Raji (cell line): ENCODE results near the gene SRP68.

ENCODE experiments used
- POLR2A ChIP-seq: IDR thresholded peaks from 2 replicates; pipeline ENCODE4 v1.6.1; 2011; ENCODE audit warnings: low read depth, low read length, control low read depth; ENCODE audit not compliant: insufficient read depth

Gene SRP68

GRCh38 chr17:76094046-76094445 lies 21.7 kb upstream of the SRP68 start:
- TF ChIP-seq POLR2A: no peak

GRCh38 chr17:76092526-76093413 lies 20.5 kb upstream of the SRP68 start:
- TF ChIP-seq POLR2A: no peak

DNA sequence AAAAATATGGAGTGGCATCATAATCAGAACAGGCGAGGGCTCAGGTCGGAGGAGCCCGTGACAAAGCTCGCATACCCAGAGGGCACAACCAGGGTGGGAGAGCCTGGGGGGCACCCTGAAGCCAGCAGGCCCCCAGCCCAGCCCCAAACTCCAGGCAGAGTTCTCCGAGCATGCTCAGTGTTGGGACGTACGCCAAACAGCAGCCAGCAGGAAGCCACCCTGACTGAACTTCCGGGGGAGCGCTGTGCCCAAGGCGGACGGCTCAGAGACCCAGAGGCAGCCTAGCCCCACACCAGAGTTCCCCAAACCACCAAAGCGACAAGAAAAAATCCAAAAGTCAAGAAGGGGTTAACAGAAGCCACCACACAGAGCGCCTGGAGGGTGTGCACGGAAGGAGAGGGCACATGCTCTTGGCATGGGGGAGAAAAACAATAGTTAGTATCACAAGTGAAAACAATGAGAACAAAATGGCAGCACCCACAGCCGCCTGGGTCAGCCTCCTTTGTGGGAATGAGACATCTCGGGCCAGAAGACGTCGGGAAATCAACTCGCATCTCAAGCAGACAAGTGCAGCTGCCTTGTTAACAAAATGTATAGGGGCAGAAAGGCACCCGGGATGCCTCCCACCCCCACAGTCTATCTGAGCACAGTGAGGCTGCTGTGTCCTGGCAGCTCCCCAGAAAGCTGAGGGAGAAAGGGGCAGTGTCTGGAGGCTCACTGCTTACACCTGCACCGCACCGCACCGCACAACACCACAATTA lies 19.4 kb upstream of the SRP68 start:
- no peak for TF ChIP-seq POLR2A

DNA sequence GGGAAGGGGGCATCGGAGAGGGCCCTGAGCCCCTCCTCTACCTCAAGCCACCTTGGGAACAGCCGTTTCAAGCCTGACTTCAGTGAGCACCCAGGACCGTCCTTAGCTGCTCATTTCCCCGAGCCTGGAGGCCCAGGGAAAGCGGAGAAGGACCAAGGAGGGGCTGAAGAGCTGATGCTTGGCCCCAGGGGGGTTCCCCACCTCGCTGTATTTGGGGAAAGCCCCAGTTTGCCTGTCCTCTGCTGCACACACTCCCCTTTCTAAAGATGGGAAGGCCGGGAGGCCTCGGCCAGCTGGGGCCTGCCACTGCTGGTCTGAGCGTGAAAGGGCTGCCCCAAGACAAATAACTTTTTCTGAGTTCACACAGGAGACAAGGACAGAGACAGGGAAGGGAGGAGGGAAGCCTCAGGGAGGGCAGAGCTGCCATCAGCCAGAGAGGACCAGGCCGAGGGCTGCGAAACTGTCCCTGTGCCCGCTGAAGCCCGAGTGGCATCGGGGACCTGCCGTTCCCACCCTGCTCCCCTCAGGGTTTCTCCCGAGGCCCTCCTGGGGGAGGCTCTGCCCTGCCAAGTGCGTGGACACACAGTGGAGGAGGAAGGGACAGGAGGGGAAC lies 18.3 kb upstream of the SRP68 start:
- no peak for TF ChIP-seq POLR2A

- TF ChIP-seq POLR2A: no peak
These were observed 17.6 kb upstream of the SRP68 start for GRCh38 chr17:76089680-76090516.

DNA sequence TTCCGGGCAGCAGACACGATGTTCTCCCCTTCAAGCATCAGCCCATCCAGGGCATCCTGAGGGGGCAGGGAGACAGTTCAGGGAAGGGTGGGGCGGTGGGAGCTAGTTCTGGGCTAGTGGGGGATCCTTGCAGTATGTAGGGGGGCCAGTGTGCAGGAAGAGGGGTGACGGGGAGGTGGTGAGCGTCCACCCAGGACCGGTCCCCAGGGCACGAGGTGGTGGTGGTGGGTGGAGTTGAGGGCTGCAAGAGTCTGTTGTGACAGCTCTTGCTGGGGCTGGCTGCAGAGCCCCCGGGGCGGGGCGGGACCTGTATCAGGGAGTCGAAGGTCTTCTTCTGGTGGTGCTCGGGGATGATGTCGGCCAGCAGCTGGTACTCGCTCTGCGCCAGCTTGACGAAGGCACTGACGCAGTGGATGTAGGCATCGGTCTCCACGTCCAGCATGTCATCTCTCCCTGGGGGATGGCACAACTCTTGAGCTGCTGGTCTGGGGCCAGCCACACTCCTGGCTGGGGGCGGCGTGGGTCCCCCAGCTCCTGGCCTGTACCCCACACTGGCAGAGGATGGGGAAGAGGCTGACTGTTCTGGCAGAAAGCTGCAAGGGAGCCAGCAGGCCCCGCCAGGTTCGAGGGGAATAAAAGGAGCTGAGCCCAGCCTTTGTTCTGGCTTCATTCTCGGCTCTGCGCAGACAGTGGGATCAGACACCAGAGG lies 16.7 kb upstream of the SRP68 start:
- no peak for TF ChIP-seq POLR2A

- TF ChIP-seq POLR2A: no peak
These were observed 15.9 kb upstream of the SRP68 start for GRCh38 chr17:76088041-76088867.

GRCh38 chr17:76087531-76087930 lies 15.2 kb upstream of the SRP68 start:
- no peak for TF ChIP-seq POLR2A

- no peak for TF ChIP-seq POLR2A
These were observed 14.1 kb upstream of the SRP68 start for GRCh38 chr17:76086384-76086783.

GRCh38 chr17:76085731-76086366 lies 13.5 kb upstream of the SRP68 start:
- TF ChIP-seq POLR2A: no peak

GRCh38 chr17:76085066-76085730 lies 12.9 kb upstream of the SRP68 start:
- no peak for TF ChIP-seq POLR2A

DNA sequence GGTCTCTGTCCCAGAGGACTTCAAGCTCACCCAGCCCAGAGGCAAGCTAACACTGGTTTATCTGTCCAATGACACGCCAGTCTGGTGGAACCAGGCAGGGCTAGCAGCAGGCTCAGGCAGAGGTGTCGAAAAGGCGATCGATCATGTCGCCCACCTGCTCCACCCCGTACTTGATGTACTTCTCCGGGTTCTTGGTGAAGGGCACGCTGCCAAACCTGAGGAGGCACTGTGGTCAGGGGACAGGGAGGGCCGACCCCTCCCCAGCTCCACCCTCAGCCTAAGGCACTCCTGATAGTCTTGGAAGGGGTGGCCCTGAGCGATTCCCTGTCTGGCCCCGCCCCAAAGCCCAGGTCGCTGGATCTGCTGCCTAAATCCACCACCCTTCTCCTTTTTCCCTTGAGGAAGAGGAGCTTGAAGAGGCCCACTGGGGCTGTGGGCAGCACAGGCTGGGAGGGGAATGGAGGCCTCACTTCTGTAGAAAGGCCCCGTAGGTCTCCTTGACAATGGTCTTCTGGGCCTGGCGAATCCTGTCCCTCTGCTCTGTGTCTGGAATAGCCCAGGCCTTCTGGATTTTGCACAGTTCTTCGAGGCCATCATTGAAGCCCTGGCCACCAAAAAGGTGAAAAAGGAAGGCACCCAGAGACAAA lies 11.3 kb upstream of the SRP68 start:
- TF ChIP-seq POLR2A: no peak
